T-helper 22 cell (primary cell): ENCODE measurements around the gene CYSRT1.

Source experiments
- DNase-seq: peaks from one replicate; pipeline ENCODE4 v3.0.0-alpha.2; 2020; ENCODE audit warnings: low read depth

Gene CYSRT1

DNA sequence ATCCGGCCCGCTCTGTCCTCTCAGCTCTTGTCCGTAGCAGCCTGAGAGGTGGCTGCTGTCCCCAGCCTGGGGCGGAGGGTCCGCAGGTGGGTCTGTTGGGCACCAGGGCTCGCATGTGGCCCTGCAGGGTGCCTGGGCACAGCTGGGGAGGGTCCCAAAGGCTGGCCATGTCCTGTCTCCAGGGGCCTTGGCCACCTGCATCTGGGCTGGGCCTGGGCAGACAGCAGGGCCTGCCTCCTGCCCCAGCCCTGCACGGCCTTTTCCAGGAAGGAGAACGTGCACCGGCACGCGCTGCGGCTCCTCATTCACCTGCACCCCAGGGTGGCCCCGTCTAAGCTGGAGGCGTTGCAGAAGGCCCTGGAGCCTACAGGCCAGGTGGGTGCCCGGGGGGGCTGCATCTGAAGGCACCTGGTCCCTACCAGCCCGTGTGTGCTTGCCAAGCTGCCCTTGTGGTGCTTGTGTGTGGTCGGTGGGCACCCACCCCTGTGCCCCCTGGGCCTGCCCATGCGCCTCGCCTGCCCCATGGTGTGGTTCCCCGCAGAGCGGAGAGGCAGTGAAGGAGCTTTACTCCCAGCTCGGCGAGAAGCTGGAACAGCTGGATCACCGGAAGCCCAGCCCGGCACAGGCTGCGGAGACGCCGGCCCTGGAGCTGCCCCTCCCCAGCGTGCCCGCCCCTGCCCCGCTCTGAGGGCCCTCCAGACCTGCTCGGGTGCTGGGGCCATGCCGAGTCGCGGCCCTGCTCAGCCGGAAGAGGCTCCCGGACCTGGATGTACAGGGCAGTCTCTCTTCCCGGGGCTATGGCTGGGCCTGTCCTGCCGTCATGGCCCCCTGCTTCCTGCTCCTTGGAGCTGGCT lies 47.5 kb downstream of the CYSRT1 start:
- no peak for DNase-seq

GRCh38 chr9:137273095-137273490 lies 48.1 kb downstream of the CYSRT1 start:
- DNase-seq = no peak

DNA sequence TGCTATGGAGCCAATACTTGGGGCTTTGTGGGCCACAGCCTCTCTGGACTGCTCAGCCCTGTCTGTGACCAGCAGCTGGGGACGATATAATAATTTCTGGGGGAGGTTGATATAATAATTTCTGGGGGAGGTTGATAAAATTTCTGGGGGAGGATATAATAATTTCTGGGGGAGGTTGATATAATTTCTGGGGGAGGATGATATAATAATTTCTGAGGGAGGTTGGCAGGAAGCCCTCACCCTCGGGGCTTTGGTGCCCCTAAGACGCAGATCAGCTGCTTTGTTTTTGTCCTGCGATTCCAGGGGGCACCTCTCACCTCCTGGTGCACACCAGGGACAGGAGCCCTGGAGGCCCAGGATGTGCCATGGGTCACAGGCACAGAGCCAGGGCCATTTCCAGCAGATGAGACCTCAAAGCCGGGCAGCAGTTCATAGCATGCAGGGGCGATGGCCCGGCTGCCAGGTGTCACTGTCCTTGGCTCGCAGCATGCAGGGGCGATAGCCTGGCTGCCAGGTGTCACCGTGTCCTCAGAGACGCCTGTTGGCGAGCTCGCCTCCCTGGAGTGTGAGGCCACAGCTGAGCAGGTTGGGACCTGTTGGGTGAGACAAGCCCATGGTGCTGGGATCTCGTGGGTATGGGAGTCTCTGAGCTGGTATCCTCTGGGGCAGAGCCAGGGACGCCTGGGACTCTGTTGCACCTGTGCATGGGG lies 48.8 kb downstream of the CYSRT1 start:
- DNase-seq = no peak

GRCh38 chr9:137275203-137275587 lies 50.2 kb downstream of the CYSRT1 start:
- no peak for DNase-seq
